Thyroid gland (tissue), 4 donors: ENCODE measurements around the gene STK38L.

Experiments used
- POLR2A ChIP-seq, 2 donors: fragments of 450-650 bp; IDR thresholded peaks; one replicate each; pipeline ENCODE4 v1.6.1; 2017; ENCODE audit warnings: antibody characterized with exemption in 2 of 2, mild to moderate bottlenecking in 2 of 2, moderate library complexity in 1 of 2
- TF ChIP-seq, protein P1 (sequence below), 6 experiments: fragments of 200-600 bp in 3 of 6; fragments of 450-650 bp in 3 of 6; sonication (generic) in 3 of 6; IDR thresholded peaks; one replicate each; pipeline ENCODE4 v1.5.1; 2016 to 2019; ENCODE audit warnings: antibody characterized with exemption in 6 of 6, mild to moderate bottlenecking in 2 of 6, inconsistent platforms in 1 of 6, moderate library complexity in 1 of 6

DNA sequence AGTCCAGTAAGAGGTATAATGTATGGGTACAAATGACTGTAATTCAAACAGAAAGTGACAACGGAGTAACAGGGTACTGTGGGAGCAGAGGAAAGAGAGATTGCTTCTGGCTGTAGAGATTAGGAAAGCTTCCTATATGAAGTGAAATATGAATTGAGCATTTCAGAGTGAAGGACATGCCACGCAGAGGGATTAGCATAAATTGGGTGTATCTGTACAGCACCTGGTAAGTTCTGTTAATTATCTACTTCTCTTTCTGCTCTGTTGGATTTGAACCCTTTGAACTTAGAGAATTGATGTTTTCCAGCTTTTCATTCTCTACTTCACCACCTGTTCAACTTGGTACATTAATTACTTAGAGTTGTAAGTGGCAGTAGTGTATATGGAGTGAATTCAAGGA is 8.8 kb downstream of the STK38L start:
- TF ChIP-seq, protein P1, sequence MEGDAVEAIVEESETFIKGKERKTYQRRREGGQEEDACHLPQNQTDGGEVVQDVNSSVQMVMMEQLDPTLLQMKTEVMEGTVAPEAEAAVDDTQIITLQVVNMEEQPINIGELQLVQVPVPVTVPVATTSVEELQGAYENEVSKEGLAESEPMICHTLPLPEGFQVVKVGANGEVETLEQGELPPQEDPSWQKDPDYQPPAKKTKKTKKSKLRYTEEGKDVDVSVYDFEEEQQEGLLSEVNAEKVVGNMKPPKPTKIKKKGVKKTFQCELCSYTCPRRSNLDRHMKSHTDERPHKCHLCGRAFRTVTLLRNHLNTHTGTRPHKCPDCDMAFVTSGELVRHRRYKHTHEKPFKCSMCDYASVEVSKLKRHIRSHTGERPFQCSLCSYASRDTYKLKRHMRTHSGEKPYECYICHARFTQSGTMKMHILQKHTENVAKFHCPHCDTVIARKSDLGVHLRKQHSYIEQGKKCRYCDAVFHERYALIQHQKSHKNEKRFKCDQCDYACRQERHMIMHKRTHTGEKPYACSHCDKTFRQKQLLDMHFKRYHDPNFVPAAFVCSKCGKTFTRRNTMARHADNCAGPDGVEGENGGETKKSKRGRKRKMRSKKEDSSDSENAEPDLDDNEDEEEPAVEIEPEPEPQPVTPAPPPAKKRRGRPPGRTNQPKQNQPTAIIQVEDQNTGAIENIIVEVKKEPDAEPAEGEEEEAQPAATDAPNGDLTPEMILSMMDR (IDR thresholded peaks at IDR 0.05) = no peak
- TF ChIP-seq POLR2A (IDR thresholded peaks at IDR 0.05) = no peak
